ENCODE measurements around the gene OPCML.

OPCML gene

DNA sequence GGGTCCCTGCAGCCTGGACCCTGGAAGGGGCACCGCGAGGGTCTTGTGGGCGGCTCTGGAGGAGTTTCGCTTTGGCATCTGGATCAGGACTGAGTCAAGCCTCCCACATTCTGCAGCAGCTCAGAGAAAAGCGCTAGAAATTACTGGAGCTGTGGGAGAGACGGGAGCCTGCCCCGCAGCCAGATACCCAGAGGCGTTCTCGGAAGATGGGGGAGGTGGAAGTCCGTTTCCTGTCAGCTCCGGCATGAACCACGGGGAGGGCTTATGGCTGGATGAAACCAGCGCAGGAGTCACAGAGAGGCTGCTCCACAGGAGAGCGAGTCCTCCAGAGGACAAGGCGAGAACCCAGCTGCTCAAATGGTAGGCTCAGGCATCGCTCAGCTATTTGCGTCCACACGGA lies 379.3 kb downstream of the OPCML start:
- no peak overlapping the region for H3K4me3 ChIP-seq (ENCODE audit: low read depth, low read length)

GRCh38 chr11:133149698-133150097 lies 382.6 kb downstream of the OPCML start:
- no peak overlapping the region for H3K4me3 ChIP-seq (ENCODE audit: low read depth, low read length)

- H3K4me3 ChIP-seq (ENCODE audit: low read depth, low read length) = no peak overlapping the region
These were observed 384.7 kb downstream of the OPCML start for GRCh38 chr11:133147625-133148024.

DNA sequence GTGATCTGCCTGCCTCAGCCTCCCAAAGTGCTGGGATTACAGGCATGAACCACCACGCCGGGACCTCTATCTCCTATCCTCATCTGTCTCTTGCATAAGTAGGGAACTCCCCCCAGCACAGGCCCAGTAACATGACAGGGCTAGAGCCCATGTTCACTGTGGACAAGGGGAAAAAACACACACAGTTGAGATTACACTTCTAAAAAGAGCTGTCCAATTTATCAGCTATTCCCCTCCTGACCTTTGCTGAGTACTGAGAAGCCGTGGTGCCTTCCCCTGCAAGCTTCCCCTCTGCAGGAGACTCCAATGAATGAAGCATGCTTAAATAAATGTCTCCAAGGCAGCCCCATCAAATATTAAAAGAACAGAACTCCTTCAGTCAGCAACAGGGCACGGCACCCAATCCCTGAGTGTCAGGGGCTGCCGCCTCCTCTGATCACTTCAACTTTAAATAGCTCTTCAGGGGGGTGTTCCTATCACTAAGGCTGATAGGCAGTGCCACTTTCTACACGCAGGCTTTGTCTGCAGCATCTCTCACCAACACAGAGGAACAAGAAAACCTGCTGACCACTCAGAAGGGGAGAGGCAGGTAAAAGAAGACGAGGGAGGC lies 385.5 kb downstream of the OPCML start:
- H3K4me3 ChIP-seq (ENCODE audit: low read depth, low read length) = no peak overlapping the region

DNA sequence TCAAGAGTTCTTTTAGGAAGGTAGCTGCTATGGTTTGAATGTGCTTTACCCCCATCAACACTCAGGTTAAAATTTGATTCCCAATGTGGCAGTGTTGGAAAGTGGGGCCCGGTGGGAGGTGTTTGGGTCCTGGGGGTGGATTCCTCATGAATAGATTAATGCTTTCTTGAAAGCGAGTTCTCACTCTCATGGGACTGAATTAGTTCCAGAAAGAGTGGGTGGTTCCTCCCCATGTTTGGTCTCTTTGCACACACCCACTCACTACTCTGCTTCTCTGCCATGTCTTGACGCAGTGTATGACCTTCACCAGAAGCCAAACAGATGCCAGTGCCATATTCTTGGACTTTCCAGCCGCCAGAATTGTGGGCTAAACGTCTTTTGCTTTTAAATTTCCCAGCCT lies 394.4 kb downstream of the OPCML start:
- H3K4me3 ChIP-seq (ENCODE audit: low read depth, low read length) = no peak overlapping the region

DNA sequence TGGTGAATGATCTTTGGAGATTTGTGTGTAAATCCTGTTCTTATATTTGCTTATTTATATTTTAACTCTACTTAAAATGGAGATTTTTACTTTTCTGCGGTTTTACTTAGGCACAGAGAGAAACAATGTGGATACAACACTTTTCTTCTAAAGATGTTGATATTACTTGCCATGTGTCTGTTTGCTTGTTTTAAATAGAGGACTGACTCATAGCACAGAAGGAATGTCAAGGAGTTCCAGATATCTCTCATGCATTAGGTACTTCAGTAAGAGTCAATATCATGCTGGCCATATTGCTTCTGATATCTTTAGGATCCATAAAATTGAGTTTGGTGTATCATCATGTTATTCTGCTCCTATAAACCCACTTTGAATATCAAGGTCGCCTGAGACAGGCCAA lies 395.0 kb downstream of the OPCML start:
- no peak overlapping the region for H3K4me3 ChIP-seq (ENCODE audit: low read depth, low read length)

DNA sequence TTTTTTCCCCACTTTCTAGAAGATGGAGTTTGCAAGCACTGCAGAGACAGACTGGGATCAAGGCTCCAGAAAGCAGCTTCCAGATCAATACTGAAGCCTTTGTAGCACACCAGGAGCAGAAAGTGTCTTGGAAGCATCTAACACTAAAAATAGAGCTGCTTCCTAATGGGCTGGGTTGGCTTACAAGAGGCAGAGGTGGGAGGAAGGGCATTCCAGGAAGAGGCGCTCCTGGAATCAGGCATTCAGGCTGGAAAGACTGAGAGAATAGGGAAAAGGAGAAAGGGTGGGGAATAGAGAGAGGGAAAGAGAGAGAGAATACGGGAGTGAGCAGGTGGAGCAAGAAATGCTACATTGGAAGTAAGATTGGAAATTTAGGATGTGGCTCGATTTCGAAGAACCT lies 395.9 kb downstream of the OPCML start:
- H3K4me3 ChIP-seq (ENCODE audit: low read depth, low read length) = no peak overlapping the region

DNA sequence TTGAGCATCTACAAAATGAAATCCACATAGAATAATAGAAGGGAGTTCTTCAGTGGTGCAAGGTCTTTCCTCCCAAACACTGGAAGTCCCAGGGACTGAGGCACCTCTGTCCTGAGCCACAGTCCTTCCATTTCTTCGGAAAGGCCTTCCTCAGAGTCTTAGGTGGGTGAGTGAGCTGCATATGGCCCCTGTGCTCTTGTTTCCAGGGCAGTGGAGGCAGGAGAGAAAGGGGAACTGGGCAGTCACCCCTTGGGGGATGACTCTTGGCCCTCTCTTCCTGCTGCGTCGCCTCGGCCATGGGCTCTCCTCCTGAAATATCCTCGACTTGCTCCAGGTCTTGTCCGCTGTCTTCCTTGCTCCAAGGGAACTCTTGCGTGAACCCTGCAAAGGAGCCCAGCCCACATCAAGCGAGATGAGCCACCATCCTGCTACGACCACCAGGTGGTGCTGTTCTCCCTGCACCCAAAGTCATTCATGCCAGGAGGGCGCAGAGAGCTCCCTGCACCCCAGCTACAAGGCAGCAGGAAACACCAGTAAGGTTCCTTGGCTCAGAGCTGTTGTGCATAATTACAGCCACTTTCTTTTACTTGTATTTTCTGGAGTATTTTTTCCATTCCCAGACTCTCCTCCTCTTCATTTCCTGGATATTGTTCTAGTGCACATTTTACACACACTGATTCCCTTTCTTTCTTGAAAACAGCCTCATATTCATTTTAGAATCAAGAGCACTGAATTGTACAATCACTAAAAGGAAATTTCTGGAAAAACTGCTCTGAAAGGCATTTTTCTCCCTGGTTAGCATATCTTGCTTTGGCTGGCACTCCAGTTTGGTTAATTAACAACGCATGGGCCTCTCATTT lies 397.8 kb downstream of the OPCML start:
- no peak overlapping the region for H3K4me3 ChIP-seq (ENCODE audit: low read depth, low read length)

- no peak overlapping the region for H3K4me3 ChIP-seq (ENCODE audit: low read depth, low read length)
These were observed 398.7 kb downstream of the OPCML start for GRCh38 chr11:133133606-133134005.

- no peak overlapping the region for H3K4me3 ChIP-seq (ENCODE audit: low read depth, low read length)
These were observed 399.3 kb downstream of the OPCML start for GRCh38 chr11:133133050-133133449.

GRCh38 chr11:133127741-133128140 lies 404.6 kb downstream of the OPCML start:
- H3K4me3 ChIP-seq (ENCODE audit: low read depth, low read length) = no peak overlapping the region

DNA sequence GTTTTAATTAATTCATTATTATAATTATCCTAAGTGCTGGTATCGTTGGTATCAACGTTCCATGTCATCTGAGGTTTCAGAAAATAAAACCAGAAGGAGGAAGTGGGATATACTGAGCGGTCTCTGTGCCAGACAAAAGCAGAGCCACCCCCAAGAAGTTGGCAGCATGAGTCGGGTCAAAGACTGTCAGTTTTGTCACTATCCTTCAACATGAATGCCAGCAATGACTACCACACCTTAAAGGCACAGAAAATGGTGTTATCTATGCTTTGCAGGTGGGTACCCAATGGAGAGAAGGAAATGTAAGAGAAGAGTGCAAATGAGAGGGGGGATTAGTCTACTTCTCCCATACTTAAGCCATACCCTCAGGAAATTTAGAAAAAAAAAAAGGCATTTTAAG lies 408.5 kb downstream of the OPCML start:
- no peak overlapping the region for H3K4me3 ChIP-seq (ENCODE audit: low read depth, low read length)

DNA sequence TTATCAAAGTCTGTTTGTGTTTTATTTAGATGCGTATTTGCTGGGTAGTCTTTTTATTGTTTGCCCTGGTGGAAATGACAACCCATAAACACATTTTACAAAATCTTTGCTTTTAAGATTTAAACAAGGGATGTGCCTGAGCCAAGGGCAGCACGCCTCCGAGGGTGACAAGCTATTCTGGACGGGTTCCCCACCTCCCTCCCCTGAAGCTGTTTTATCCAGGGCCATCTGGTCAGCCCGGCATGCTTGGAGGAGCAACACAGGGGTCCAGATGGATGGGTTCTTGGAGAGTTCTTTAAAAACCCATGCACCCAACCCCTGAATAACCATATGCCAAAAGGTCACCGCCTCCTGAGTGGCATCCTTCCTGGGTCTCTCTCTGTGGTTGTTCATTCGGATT lies 408.9 kb downstream of the OPCML start:
- H3K4me3 ChIP-seq (ENCODE audit: low read depth, low read length) = no peak overlapping the region

DNA sequence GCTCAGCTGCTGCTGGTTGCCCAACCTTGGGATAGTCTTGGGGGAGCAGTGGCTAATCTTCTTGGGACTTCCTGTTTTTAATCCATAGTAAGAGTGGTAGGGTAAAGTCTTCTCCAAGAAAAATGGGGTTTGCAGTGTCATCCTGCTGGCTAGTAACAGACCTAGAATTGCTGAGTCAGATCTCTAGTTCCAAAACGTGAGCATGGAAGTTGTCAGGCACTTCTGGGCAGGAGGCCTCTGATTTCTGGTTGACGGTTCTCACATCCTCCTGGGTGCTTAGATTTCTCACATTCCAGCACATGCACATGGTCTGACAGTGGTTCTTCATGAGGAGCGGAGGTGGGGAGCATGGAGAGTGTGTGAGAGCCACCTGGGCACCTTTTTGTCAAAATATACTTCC lies 410.0 kb downstream of the OPCML start:
- H3K4me3 ChIP-seq (ENCODE audit: low read depth, low read length) = no peak overlapping the region

DNA sequence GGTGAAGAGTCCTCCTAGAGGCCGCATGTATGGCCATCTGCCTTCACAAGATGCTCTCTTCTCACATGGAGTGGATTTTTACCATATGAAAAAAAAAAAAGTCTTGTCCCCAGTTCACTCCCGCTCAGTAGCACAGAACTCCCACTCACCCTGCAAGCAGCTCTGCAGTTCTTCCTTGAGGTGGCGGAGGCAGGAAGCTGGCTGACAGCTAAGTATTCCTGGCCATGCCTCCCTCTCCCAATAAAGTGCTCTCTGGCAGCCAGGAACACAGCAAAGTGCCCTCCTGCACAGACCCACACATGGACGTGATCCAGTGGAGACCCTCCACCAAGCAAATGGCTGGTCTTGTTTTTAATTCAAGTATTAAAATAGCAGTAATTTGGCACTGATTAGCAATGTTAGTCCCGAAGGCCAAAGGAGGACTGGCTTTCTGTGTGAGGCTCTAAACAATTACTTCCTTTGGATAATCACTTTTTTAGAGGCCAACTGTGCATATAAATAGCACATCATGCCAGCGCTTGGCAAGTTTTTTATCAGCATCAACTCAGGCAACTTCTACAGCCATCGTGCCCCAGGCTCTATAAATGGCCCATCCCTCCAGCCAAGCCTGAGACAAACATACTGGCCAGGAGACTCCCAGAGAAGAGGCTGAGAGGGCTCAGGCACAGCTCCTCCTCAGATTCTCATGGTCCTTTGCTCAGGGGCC lies 413.6 kb downstream of the OPCML start:
- no peak overlapping the region for H3K4me3 ChIP-seq (ENCODE audit: low read depth, low read length)

- H3K4me3 ChIP-seq (ENCODE audit: low read depth, low read length) = no peak overlapping the region
These were observed 417.2 kb downstream of the OPCML start for GRCh38 chr11:133115099-133115498.

- H3K4me3 ChIP-seq (ENCODE audit: low read depth, low read length) = no peak overlapping the region
These were observed 424.5 kb downstream of the OPCML start for GRCh38 chr11:133107763-133108162.

DNA sequence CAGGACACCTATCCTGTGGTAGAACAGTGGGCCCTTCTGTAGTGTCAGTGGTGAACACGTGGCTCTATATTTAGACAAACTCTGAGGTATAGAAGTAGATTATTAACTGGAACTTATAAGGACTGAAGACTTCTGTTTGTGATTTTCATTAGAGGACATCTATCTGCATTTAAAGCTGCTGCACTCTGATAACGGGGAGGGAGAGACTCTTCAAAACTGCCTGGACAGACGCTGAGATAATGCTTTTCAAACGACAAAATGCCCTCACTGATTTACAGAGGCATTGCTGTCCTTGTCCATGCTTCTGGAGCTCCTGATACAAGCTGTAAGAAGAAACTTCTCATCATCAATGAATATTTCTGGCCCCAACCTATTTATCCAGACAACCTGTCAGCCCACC lies 425.2 kb downstream of the OPCML start:
- H3K4me3 ChIP-seq (ENCODE audit: low read depth, low read length) = no peak overlapping the region

GRCh38 chr11:133106417-133106816 lies 425.9 kb downstream of the OPCML start:
- H3K4me3 ChIP-seq (ENCODE audit: low read depth, low read length) = no peak overlapping the region

DNA sequence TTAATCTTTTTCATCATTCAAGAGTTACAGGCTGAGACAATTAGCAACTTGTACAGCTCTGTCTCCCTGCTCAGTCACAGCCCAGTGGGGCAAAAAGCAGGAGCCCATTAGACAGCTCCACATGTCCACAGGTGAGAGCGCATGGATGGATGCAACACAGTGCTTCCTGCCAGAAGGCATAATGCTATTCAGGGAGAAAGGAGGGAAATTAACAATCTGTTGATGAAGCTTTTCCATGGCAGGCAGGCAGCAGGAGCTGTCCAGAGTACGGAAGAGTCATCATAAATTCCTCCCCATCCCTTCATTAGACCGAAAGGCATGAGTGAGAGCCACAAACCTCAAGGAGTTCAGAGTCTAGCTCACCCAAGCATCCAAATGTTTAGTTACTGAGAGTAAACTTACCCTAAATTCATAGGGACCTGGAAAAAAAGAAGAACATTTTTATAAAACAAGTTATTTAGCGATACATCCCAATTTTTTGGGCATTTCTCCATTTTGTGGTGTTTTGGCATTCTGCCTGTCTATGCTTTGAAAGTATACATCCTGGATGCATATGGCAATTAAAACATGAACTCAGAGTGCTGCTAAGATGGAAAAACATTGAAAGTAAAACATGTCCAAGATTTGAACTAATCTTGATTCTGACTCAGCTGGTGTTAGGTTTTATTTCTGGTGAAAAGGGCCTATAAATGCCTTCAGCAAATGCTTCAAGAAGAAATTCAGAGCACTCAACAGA lies 428.1 kb downstream of the OPCML start:
- no peak overlapping the region for H3K4me3 ChIP-seq (ENCODE audit: low read depth, low read length)

DNA sequence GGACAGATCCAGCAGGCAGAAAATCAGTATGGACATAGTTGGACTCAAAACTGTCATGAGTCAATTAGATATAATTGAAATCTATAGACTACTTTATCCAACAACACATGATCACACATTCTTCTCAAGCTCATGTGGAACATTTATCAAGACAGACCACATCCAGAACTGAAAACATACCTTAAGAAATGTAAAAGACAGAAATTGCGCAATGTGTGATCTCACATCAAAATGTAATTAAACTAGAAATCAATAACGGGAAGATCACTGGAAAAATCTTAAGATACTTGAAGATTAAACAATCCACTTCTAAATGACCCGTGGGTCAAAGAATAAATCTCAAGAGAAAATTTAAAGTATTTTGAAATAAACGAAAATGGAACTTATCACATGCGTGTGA lies 435.3 kb downstream of the OPCML start:
- H3K4me3 ChIP-seq (ENCODE audit: low read depth, low read length) = no peak overlapping the region

All from iPS-11a (cell line).